GM23248 (cell line): Measurements from ENCODE around the gene FETUB.

ENCODE experiments used
- EZH2 ChIP-seq: fragments of 200-600 bp; sonication (generic); IDR thresholded peaks from 2 replicates; pipeline ENCODE4 v1.6.1; 2018; ENCODE audit warnings: antibody characterized with exemption, mild to moderate bottlenecking; ENCODE audit not compliant: insufficient read depth, poor library complexity, severe bottlenecking
- EZH2phosphoT487 ChIP-seq: fragments of 200-600 bp; sonication (generic); IDR thresholded peaks from 2 replicates; pipeline ENCODE4 v1.6.1; 2018; ENCODE audit warnings: antibody characterized with exemption, moderate library complexity, mild to moderate bottlenecking, low read depth; ENCODE audit not compliant: insufficient read depth

DNA sequence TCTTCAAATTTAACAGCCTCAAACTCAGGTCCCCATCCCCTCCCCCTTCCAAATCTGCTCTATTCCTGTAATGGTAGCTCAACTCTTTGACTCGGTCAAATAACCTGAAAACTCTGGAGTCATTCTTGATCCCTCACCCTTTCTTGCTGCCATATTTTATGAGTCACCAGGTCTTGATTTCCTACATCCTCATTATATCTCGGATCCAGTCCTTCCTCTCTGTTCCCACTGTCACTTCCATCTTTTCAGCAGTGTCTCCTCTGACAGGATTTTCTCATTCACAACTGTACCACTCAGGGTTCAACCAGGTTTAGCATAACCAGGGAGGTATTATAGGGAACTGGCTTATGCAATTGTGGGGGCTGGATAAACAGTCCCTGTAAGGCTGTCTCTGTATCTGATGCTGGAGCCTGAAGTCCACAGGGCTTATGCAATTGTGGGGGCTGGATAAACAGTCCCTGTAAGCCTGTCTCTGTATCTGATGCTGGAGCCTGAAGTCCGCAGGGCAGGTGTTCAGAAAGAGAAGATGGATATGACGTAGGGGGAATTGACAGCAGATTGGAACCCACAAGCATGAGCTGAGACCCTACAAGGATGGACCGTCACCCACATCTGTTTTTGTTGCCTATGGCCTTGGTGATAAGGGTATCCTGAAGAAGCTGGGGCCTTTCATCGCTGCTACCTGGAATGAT, 9.1 kb upstream of the FETUB start:
- no peak for TF ChIP-seq EZH2
- TF ChIP-seq EZH2phosphoT487, result no peak
